ENCODE results near the gene USP49. TPM values are rescaled to one million over a fixed set of nuclear protein-coding genes. Genes with fewer than 3 reads are reported as not detected.

Gene USP49
- total and polyA plus RNA-seq, 2 of the 13 experiments (the other 11 are each of a cell fraction or from before 2014, with no cell fraction given) = 2.9 to 4.3 TPM

GRCh38 chr6:41779788-41780550 lies 115.2 kb downstream of the USP49 start, which contains the start of gene FRS3 (continued):
- TF ChIP-seq ZBTB42 (CRISPR knock-in tag; IDR thresholded peaks at IDR 0.05) (peak; percentile 58; the same call in 1 of the 2 replicates), ZBTB37 (CRISPR knock-in tag; IDR thresholded peaks at IDR 0.05) (no peak), POLR2AphosphoS5 (IDR thresholded peaks at IDR 0.05; ENCODE audit: low read depth, low read length) (peak; percentile 75), BCL6 (CRISPR knock-in tag; IDR thresholded peaks at IDR 0.05) (peak; percentile 72), SOX5 (CRISPR knock-in tag; IDR thresholded peaks at IDR 0.05; ENCODE audit: borderline replicate concordance) (peak; percentile 56), SMAD9 (CRISPR knock-in tag; IDR thresholded peaks at IDR 0.05) (no peak), KDM2A (CRISPR knock-in tag; IDR thresholded peaks at IDR 0.05; ENCODE audit: borderline replicate concordance, low read depth) (peak; percentile 95), ZNF816 (CRISPR knock-in tag; IDR thresholded peaks at IDR 0.05; ENCODE audit: borderline replicate concordance) (no peak; the same call in 1 of the 2 replicates), MAZ (IDR thresholded peaks at IDR 0.05; ENCODE audit: borderline replicate concordance, low read depth, low read length) (peak; percentile 97), MAZ (CRISPR knock-in tag; IDR thresholded peaks at IDR 0.05; ENCODE audit: low read depth) (peak; percentile 99), PAWR (CRISPR knock-in tag; IDR thresholded peaks at IDR 0.05; ENCODE audit: borderline replicate concordance) (no peak), SALL2 (CRISPR knock-in tag; IDR thresholded peaks at IDR 0.05) (peak; percentile 99), ZBTB34 (CRISPR knock-in tag; IDR thresholded peaks at IDR 0.05) (no peak), CC2D1A (CRISPR knock-in tag; IDR thresholded peaks at IDR 0.05) (no peak), SUZ12 (IDR thresholded peaks at IDR 0.05; ENCODE audit: low read depth, low read length) (0 out of 2 replicates have a peak, but pooled peaks have one; percentile 7), MAX (IDR thresholded peaks at IDR 0.05) (peak; percentile 60; the same call in 1 of the 2 replicates), ATRX (CRISPR knock-in tag; IDR thresholded peaks at IDR 0.05; ENCODE audit: borderline replicate concordance) (no peak), ZNF292 (CRISPR knock-in tag; IDR thresholded peaks at IDR 0.05; ENCODE audit: borderline replicate concordance, low read depth) (peak; percentile 35; the same call in 1 of the 2 replicates), ZNF891 (CRISPR knock-in tag; IDR thresholded peaks at IDR 0.05) (peak; percentile 78)
- TF ChIP-seq, protein P1, sequence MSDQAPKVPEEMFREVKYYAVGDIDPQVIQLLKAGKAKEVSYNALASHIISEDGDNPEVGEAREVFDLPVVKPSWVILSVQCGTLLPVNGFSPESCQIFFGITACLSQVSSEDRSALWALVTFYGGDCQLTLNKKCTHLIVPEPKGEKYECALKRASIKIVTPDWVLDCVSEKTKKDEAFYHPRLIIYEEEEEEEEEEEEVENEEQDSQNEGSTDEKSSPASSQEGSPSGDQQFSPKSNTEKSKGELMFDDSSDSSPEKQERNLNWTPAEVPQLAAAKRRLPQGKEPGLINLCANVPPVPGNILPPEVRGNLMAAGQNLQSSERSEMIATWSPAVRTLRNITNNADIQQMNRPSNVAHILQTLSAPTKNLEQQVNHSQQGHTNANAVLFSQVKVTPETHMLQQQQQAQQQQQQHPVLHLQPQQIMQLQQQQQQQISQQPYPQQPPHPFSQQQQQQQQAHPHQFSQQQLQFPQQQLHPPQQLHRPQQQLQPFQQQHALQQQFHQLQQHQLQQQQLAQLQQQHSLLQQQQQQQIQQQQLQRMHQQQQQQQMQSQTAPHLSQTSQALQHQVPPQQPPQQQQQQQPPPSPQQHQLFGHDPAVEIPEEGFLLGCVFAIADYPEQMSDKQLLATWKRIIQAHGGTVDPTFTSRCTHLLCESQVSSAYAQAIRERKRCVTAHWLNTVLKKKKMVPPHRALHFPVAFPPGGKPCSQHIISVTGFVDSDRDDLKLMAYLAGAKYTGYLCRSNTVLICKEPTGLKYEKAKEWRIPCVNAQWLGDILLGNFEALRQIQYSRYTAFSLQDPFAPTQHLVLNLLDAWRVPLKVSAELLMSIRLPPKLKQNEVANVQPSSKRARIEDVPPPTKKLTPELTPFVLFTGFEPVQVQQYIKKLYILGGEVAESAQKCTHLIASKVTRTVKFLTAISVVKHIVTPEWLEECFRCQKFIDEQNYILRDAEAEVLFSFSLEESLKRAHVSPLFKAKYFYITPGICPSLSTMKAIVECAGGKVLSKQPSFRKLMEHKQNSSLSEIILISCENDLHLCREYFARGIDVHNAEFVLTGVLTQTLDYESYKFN (CRISPR knock-in tag; conservative IDR thresholded peaks at IDR 0.05) = peak; percentile 65
- TF ChIP-seq, protein P2, sequence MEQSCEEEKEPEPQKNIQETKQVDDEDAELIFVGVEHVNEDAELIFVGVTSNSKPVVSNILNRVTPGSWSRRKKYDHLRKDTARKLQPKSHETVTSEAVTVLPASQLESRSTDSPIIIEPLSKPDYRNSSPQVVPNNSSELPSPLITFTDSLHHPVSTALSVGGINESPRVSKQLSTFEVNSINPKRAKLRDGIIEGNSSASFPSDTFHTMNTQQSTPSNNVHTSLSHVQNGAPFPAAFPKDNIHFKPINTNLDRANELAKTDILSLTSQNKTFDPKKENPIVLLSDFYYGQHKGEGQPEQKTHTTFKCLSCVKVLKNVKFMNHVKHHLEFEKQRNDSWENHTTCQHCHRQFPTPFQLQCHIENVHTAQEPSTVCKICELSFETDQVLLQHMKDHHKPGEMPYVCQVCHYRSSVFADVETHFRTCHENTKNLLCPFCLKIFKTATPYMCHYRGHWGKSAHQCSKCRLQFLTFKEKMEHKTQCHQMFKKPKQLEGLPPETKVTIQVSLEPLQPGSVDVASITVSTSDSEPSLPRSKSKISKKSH (CRISPR knock-in tag; IDR thresholded peaks at IDR 0.05; ENCODE audit: borderline replicate concordance) = peak; percentile 41; the same call in 1 of the 2 replicates
